Heart right ventricle (tissue), 16 donors: Measurements from ENCODE around the gene CD247. TPM values are rescaled to one million over a fixed set of nuclear protein-coding genes. Genes with fewer than 3 reads are reported as not detected.

Experiments used
- ATAC-seq, 8 donors: fragments of 200-7000 bp; cut with Tn5 transposase; one replicate each; pipeline ENCODE4 v1.9.1; 2020; ENCODE audit warnings: mild to moderate bottlenecking in 8 of 8, moderate library complexity in 8 of 8, moderate number of reproducible peaks in 1 of 8
- DNase-seq, 2 donors: peaks; one replicate each; pipeline ENCODE4 v3.0.0-alpha.2; 2020
- H3K27ac ChIP-seq, 10 donors: fragments of 200-600 bp; sonication (generic) in 2 of 10; one replicate each; pipeline versions ENCODE4 v1.5.0 to v1.8.0; 2020 to 2022; ENCODE audit warnings: mild to moderate bottlenecking in 3 of 10
- H3K27me3 ChIP-seq, 7 donors: fragments of 200-600 bp; one replicate each; pipeline ENCODE4 v1.8.0; 2021 to 2022; ENCODE audit warnings: mild to moderate bottlenecking in 2 of 7
- H3K36me3 ChIP-seq, 9 donors: fragments of 200-600 bp; sonication (generic) in 1 of 9; one replicate each; pipeline versions ENCODE4 v1.5.0 to v1.8.0; 2020 to 2022; ENCODE audit warnings: mild to moderate bottlenecking in 2 of 9
- H3K4me1 ChIP-seq, 9 donors: fragments of 200-600 bp; sonication (generic) in 1 of 9; one replicate each; pipeline versions ENCODE4 v1.5.0 to v1.8.0; 2020 to 2022; ENCODE audit warnings: mild to moderate bottlenecking in 4 of 9
- H3K4me3 ChIP-seq, 10 donors: fragments of 200-600 bp; sonication (generic) in 2 of 10; one replicate each; pipeline versions ENCODE4 v1.5.0 to v1.8.0; 2020 to 2022; ENCODE audit warnings: mild to moderate bottlenecking in 7 of 10, moderate library complexity in 2 of 10
- H3K9me3 ChIP-seq, 11 donors: fragments of 200-600 bp in 10 of 11; sonication (generic) in 2 of 11; one replicate each; pipeline versions ENCODE4 v1.5.0 to v1.8.0; 2013 to 2022; ENCODE audit warnings: mild to moderate bottlenecking in 2 of 11, control low read depth in 1 of 11, moderate library complexity in 1 of 11
- WGBS, 2 donors: extraction: QIAGEN DNeasy Blood & Tissue Kit; methylation state at CpG; one replicate each; pipeline ENCODE4 v1.1.7; 2013; ENCODE audit warnings: inconsistent platforms in 1 of 2; 5-methylcytosine and 5-hydroxymethylcytosine counted together
- intact Hi-C, 10 donors: fragments of 100-400 bp; cut with DNase I; formaldehyde crosslinking; loops; one replicate each; pipeline versions ENCODE4 v1.11.1 to v1.14.2; 2022
- polyA plus RNA-seq, 2 donors: library from polyadenylated mRNA; stranded (reverse); fragments of 200-250 nt; gene quantifications; one replicate each; pipeline ENCODE4 v1.2.3, GENCODE V29; 2013
- total RNA-seq, 10 donors: library from RNA; stranded (reverse); fragmentation: NEBNext Ultra II Directional in 3 of 10; extraction: Animal tissue kit (Norgen Biotek cat#: 25700) in 3 of 10; gene quantifications; one replicate each; pipeline versions ENCODE4 v1.2.1 to v1.2.4, GENCODE V29; 2021 to 2023
- TF ChIP-seq, protein P1 (sequence below), 9 donors: fragments of 200-600 bp; sonication (generic) in 2 of 9; IDR thresholded peaks; one replicate each; pipeline versions ENCODE4 v1.5.0 to v1.8.0; 2021 to 2022; ENCODE audit warnings: antibody characterized with exemption in 9 of 9, mild to moderate bottlenecking in 5 of 9, moderate library complexity in 1 of 9
- donor health status: Arrhythmogenic right ventricular cardiomyopathy.
- donor health status: ischemic (EF 13 %, LVEDD 7.1; RV severe dilation, severe dysfunction).
- donor health status: healthy with polysubstance abuse.
- donor health status: DM: no; HTN: yes; CAD: no.
- donor health status: DM: no; HTN: no; CAD: no.
- donor health status: ischemic (EF 25% LVEDD 6.9; RV normal size, moderate dysfunction).
- donor health status: ischemic (EF 25% LVEDD 5.7; RV mildly dilated, moderate dysfunction).
- donor health status: healthy.
- donor health status: DM: yes; HTN: yes; CAD: no.
- donor health status: Ischemic cardiomyopathy.
- donor health status: ischemic (EF 35%, LVEDD 5.7; RV mildly dilated, moderate dysfunction).
- donor health status: nonischemic (EF 11% LVEDD 7.7; RV severe dilation, severe dysfunction).
- donor health status: DM: yes; HTN: yes; CAD: no.
- donor health status: PGD.
- donor health status: ischemic (EF 29% LVEDD 5.4; RV normal size, mild dysfunction).
- donor health status: nonischemic (EF 23%, LVEDD 6.1; RV moderate dilation, normal function).

Gene CD247
- total and polyA plus RNA-seq, 12 donors, result 0.31 to 6.5 (median 0.66) TPM; not detected in 1

DNA sequence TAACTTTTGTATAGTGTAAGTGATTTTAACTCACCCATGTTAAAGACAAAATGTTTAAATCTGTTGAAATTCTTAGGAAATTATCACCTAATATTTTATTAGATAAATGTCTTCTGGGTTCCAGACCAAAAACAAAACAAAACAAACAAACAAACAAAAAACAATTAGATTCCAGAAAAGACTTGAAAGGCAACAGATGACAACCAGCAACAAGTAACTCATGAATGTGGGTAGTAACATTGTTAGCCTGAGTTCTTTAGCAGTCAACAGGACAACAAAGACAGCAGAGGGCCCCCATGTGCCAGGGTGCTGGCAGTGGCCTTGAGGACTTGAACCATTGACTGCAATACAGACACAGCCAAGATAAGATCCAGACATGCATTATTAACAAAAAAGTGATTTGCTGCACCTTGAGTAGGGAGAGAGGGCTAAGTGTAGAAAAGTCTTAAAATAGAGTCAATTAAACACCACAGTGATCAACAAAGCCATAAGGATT, 2.4 kb upstream of the CD247 start:
- intact Hi-C loops, result loop anchor here in 2 of 10 donors (10.0 kb wide), 2 partner anchors 56 to 256 kb away; no protein-coding TSS in a partner anchor
- DNase-seq (no peak), ATAC-seq (no peak)
- TF ChIP-seq, protein P1, sequence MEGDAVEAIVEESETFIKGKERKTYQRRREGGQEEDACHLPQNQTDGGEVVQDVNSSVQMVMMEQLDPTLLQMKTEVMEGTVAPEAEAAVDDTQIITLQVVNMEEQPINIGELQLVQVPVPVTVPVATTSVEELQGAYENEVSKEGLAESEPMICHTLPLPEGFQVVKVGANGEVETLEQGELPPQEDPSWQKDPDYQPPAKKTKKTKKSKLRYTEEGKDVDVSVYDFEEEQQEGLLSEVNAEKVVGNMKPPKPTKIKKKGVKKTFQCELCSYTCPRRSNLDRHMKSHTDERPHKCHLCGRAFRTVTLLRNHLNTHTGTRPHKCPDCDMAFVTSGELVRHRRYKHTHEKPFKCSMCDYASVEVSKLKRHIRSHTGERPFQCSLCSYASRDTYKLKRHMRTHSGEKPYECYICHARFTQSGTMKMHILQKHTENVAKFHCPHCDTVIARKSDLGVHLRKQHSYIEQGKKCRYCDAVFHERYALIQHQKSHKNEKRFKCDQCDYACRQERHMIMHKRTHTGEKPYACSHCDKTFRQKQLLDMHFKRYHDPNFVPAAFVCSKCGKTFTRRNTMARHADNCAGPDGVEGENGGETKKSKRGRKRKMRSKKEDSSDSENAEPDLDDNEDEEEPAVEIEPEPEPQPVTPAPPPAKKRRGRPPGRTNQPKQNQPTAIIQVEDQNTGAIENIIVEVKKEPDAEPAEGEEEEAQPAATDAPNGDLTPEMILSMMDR (IDR thresholded peaks at IDR 0.05), result no peak
- H3K9me3 ChIP-seq, result peaks cover 0 to 19% (median 0%) of the 10 kb centered on the region in 11 donors
- H3K4me3 ChIP-seq, result no peak overlapping the region
- H3K36me3 ChIP-seq, result no peaks in the 10 kb centered on the region
- no peak overlapping the region for H3K27ac ChIP-seq
- H3K27me3 ChIP-seq, result no peaks in the 10 kb centered on the region
- H3K4me1 ChIP-seq, result no peaks in the 10 kb centered on the region

DNA sequence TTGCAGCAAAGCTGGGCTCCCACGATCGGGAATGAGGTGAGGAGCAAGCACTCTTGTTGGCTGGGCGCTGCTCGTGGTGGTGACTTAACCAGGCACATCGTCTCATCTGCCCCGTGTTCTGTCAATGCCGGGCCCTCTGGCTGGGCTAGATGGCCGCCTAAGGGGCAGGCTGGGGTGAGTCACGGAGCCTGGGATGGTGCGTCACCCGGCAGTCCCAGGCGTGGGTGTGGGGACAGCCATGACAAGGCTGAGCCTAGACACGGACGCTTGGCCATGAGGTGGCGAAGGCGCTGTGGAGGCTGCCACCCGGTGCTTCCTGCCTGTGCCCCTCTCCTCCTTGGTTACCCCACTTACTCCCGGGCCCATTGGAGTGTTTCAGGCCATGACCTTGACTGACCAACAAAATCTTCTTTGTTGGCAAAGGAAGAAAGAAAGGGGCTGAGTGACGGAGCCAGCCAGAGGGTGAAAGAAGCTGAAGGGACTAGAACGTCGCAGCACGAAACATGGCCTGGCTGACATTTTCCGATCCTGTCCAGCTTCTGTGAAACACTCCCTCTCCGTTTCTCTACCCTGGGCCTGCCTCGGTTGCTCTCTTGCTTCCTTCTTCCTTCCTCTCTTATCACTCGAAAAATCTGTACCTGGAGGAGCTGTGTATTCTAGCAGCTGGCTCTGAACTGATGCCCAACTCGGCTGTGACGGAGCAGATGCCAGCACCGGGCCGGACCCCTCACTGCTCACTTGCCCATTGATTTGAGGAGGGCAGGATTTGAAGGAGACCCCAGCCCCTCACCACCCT, 596 bp downstream of the CD247 start:
- ATAC-seq (peak in 2 of 8 donors; percentile 35 to 44), DNase-seq (peak in 1 of 2 donors; percentile 20)
- Histone ChIP-seq H3K27me3 (peaks cover 0 to 7% (median 0%) of the 10 kb centered on the region in 7 donors), H3K27ac (peak overlapping the region in 1 of 10 donors; percentile 84), H3K36me3 (no peaks in the 10 kb centered on the region), H3K4me3 (peak overlapping the region in 2 of 10 donors; percentile 5 to 53), H3K4me1 (no peaks in the 10 kb centered on the region), H3K9me3 (peaks cover 0 to 8% (median 0%) of the 10 kb centered on the region in 11 donors)
- 89 to 91% methylated on average over 30 of the region's 30 CpGs for whole genome bisulfite sequencing, 2 donors
- intact Hi-C loops, result no loop called here
- TF ChIP-seq, protein P1 (IDR thresholded peaks at IDR 0.05), result no peak

DNA sequence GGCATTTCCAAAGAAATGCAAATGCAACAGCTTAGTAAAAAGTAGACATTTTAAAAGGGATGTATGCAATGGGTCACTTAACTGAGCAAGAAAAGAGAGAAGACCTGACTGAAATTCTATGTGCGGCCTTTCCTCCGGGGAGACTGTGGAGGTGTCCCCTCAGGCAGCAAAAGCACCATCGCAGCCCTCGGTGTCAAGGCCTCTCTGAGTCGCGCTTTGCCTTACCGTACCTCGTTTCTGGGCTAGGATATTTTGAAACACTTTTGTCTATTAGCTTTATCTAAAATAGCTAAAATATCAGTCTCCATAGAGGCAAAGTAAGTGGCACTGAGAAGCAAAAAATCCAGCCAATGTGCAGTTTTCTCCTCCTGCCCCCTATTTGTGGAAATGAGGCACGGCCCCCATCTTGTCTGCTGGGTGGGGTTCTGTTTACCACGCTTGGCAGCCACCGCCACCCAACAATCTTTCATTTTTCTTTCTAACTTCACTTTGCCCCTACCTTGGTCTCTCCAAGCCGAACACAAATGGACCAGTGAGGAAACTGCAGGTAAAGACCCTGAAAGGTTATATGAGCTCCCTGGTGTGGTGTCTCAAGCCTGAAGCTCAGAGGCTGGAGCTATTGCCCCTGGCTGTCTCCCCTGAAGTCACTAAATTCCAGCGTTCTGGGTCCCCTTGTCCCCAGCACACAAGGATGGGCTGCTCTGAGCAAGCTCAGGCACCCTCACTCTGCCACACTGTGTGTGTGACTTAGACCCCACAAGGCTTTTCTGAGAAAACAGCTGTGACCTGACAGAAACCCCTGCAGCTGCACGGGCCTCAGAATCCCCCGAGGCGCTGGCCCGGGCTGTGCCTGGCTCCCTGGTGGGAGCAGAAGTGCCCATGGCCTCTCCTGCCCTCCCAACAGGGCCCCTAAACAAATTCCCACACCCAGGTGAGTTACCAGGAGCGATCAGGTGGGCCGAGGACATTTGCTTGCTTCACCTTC, 1.6 kb downstream of the CD247 start:
- no peaks in the 10 kb centered on the region for H3K4me1 ChIP-seq
- WGBS, 2 donors, result 84 to 86% methylated on average over 19 of the region's 19 CpGs
- H3K9me3 ChIP-seq, result no peaks in the 10 kb centered on the region
- ATAC-seq, result no peak
- TF ChIP-seq, protein P1 (IDR thresholded peaks at IDR 0.05), result no peak
- DNase-seq, result no peak
- intact Hi-C loops, result no loop called here
- H3K4me3 ChIP-seq, result peak overlapping the region in 1 of 10 donors; percentile 53
- peaks cover 0 to 12% (median 0%) of the 10 kb centered on the region in 7 donors for H3K27me3 ChIP-seq
- H3K36me3 ChIP-seq, result no peaks in the 10 kb centered on the region
- peak overlapping the region in 1 of 10 donors; percentile 84 for H3K27ac ChIP-seq

DNA sequence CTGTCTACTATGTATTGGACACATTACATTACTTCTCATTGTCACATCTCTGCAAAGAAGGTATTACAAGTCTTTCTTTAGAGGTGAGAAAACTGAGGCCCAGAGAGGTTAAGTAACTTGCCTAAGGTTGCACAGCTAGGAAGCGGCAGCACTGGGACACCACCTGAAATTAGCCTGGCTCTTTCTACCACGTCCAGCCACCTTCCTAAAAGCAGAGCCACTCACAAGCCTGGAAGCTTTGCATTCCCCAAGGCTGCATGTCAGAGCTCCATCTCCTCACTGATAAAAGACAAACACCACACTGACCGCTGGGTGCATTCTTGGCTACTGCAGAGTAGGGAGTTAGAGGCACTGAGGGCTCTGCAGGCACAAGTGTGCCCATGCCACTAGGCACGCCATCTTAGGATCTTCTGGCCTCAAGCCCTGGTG, 2.4 kb downstream of the CD247 start:
- Histone ChIP-seq H3K9me3 (no peaks in the 10 kb centered on the region), H3K27me3 (peaks cover 0 to 12% (median 0%) of the 10 kb centered on the region in 7 donors), H3K27ac (peak overlapping the region in 1 of 10 donors; percentile 84), H3K4me1 (no peaks in the 10 kb centered on the region), H3K4me3 (peak overlapping the region in 1 of 10 donors; percentile 53), H3K36me3 (no peaks in the 10 kb centered on the region)
- no peak for DNase-seq
- intact Hi-C loops, result no loop called here
- ATAC-seq, result no peak
- WGBS, 2 donors, result 86 to 88% methylated on average over 4 of the region's 4 CpGs
- TF ChIP-seq, protein P1 (IDR thresholded peaks at IDR 0.05), result no peak
